H1 (cell line): ENCODE data around the gene RFX3. TPM values are rescaled to one million over a fixed set of nuclear protein-coding genes. Genes with fewer than 3 reads are reported as not detected.

Source experiments
- JUND ChIP-seq: IDR thresholded peaks from 2 replicates; pipeline ENCODE4 v1.6.1; 2011; ENCODE audit warnings: mild to moderate bottlenecking, improper control_type of control experiment, low read length
- polyA plus RNA-seq, 7 experiments: library from polyadenylated mRNA; depleted of rRNA in 3 of 7; stranded (reverse) in 5 of 7; unstranded in 2 of 7; fragments of >200 nt in 5 of 7; fragments of 200-250 nt in 2 of 7; gene quantifications; 1 replicate in 5 of 7; 2 replicates in 1 of 7; 4 replicates in 1 of 7; pipeline versions ENCODE4 v1.2.1 to v1.2.3, GENCODE V29; 2011 to 2013; ENCODE audit warnings: missing spikeins in 2 of 7, mixed read lengths in 2 of 7
- total RNA-seq: library from RNA; stranded (reverse); fragmentation: NEBNext Ultra II Directional; extraction: Animal tissue kit (Norgen Biotek cat#: 25700); gene quantifications from 2 replicates; pipeline ENCODE4 v1.2.1, GENCODE V29; 2021
- TF ChIP-seq, protein P1 (sequence below): IDR thresholded peaks from 2 replicates; pipeline ENCODE4 v1.6.1; 2011; ENCODE audit warnings: low read length, improper control_type of control experiment

RFX3 gene
- total and polyA plus RNA-seq, 2 of the 8 experiments (the other 6 are each of a cell fraction or from before 2014, with no cell fraction given): 4.9 to 22.6 TPM

DNA sequence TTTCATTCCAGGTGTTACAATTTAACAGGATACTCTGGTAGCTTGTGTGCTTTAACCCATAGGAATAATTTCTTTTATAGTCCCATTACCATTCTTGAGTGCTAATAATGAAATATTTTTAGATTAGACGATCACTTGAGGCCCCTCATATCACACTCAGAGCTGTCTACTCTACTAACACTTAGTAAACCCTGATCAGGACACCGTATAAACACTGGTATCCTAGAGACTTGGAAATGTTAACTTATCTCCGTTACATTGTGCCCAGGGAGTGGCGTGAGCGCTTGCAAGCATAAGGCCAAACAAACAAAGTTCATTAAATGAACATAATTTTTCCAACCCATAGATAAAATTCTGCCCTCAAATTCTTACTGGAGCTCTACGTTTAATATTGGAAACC lies 42.2 kb upstream of the RFX3 start (continued):
- TF ChIP-seq, protein P1, sequence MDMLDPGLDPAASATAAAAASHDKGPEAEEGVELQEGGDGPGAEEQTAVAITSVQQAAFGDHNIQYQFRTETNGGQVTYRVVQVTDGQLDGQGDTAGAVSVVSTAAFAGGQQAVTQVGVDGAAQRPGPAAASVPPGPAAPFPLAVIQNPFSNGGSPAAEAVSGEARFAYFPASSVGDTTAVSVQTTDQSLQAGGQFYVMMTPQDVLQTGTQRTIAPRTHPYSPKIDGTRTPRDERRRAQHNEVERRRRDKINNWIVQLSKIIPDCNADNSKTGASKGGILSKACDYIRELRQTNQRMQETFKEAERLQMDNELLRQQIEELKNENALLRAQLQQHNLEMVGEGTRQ: no peak
- TF ChIP-seq JUND: no peak
- TF ChIP-seq, all 59 proteins: peak for 0
